Measurements from ENCODE around the gene PRKCH.

The PRKCH gene

DNA sequence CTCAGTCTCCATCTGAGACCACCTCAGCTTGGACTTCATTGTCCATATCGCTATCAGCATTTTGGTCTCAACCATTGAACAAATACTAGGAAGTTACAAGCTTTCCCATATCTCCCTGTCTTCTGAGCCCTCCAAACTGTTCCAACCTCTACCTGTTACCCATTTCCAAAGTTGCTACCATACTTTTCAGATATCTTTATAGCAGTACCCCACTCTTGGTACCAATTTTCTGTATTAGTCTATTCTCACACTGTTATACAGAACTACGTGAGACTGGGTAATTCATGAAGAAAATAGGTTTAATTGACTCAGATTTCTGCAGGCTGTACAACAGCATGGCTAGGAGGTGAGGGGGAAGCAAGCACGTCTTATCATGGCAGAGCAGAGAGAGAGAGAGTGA, 53.8 kb downstream of the PRKCH start:
- Mint-ChIP-seq H3K27me3 (ENCODE audit: low read depth, poor library complexity) (peaks cover 5% of the 10 kb centered on the region), H3K4me1 (no peaks in the 10 kb centered on the region), H3K9me3 (peaks cover 57% of the 10 kb centered on the region), H3K36me3 (ENCODE audit: low read depth) (peaks cover 21% of the 10 kb centered on the region), H3K4me3 (no peak overlapping the region), H3K27ac (no peak overlapping the region)
- no peak for DNase-seq
- TF ChIP-seq, protein P1, sequence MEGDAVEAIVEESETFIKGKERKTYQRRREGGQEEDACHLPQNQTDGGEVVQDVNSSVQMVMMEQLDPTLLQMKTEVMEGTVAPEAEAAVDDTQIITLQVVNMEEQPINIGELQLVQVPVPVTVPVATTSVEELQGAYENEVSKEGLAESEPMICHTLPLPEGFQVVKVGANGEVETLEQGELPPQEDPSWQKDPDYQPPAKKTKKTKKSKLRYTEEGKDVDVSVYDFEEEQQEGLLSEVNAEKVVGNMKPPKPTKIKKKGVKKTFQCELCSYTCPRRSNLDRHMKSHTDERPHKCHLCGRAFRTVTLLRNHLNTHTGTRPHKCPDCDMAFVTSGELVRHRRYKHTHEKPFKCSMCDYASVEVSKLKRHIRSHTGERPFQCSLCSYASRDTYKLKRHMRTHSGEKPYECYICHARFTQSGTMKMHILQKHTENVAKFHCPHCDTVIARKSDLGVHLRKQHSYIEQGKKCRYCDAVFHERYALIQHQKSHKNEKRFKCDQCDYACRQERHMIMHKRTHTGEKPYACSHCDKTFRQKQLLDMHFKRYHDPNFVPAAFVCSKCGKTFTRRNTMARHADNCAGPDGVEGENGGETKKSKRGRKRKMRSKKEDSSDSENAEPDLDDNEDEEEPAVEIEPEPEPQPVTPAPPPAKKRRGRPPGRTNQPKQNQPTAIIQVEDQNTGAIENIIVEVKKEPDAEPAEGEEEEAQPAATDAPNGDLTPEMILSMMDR (IDR thresholded peaks at IDR 0.05), result no peak

DNA sequence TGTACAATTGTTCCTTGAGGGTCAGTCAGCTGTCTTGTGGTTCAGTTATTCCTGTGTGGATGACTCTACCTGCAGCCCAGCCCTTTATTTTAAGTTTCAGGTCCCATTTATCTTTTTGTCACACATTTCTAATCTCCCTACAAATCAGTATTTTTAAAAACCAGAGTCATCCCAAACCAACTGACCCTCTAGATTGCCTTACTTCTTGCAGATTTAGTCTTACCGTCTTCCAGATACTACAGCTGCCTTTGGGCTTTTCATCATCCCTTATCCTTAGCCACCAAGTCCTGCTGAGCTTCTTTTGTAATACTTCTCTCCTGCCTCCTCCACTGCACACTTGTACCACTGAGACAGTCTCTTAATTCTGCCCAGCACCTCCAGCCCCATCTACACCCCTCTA, 54.9 kb downstream of the PRKCH start:
- H3K4me1 Mint-ChIP-seq, result no peaks in the 10 kb centered on the region
- no peak overlapping the region for H3K4me3 Mint-ChIP-seq
- TF ChIP-seq, protein P1 (IDR thresholded peaks at IDR 0.05), result no peak
- no peak for DNase-seq
- H3K36me3 Mint-ChIP-seq (ENCODE audit: low read depth), result peaks cover 21% of the 10 kb centered on the region
- H3K27me3 Mint-ChIP-seq (ENCODE audit: low read depth, poor library complexity), result peaks cover 3% of the 10 kb centered on the region
- no peak overlapping the region for H3K27ac Mint-ChIP-seq
- peaks cover 57% of the 10 kb centered on the region for H3K9me3 Mint-ChIP-seq

DNA sequence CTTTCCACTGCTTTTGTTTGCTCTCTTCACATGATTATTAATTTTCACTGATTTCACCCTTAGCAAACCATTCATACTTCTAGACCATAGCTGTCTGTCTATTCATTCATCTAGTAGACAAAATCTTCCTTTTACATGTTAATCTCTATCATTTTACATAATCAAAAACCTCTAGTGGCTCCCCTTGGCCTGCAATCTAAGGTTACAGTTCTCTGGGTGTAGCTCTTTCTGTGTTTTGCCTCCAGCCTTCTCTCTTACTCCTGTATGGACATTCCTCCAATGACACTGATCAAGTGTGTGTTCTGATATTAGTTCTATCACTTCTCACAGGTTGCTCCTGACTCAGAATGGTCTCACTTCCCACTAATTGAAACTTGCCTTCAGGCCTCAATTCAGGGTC, 56.4 kb downstream of the PRKCH start:
- Mint-ChIP-seq H3K9me3 (peaks cover 48% of the 10 kb centered on the region), H3K4me1 (no peaks in the 10 kb centered on the region), H3K27me3 (ENCODE audit: low read depth, poor library complexity) (peaks cover 3% of the 10 kb centered on the region), H3K27ac (no peak overlapping the region), H3K4me3 (no peak overlapping the region), H3K36me3 (ENCODE audit: low read depth) (peaks cover 17% of the 10 kb centered on the region)
- TF ChIP-seq, protein P1 (IDR thresholded peaks at IDR 0.05), result no peak
- DNase-seq, result no peak

DNA sequence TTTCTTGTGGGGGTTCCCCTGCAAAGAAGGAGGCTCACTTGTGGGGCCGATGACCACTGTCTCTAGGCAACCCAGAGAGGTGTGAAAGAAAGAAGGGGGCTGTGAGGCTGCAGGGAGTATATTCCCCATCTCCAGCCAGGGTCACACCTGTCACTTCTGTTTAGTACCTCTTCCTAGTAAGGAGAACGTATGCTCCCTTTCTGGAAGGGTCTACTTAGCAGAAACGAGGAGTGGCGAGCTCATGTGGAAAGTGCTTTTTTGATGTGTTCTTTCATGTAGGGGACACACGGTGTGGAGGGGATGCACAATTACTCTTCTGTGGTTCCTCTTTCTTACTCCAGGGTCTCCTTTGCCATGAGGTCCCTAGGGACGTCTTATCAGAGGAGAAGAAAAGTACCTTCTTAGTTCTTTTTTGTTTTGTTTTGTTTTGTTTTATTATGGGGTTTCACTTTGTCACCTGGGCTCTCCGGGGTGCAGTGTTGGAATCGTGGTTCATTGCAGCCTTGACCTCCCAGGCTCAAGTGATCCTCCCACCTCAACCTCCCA, 58.3 kb downstream of the PRKCH start:
- no peak overlapping the region for H3K27ac Mint-ChIP-seq
- no peaks in the 10 kb centered on the region for H3K4me1 Mint-ChIP-seq
- peaks cover 3% of the 10 kb centered on the region for H3K27me3 Mint-ChIP-seq (ENCODE audit: low read depth, poor library complexity)
- no peak overlapping the region for H3K4me3 Mint-ChIP-seq
- no peak for DNase-seq
- TF ChIP-seq, protein P1 (IDR thresholded peaks at IDR 0.05), result no peak
- H3K9me3 Mint-ChIP-seq, result peaks cover 28% of the 10 kb centered on the region
- peaks cover 10% of the 10 kb centered on the region for H3K36me3 Mint-ChIP-seq (ENCODE audit: low read depth)

DNA sequence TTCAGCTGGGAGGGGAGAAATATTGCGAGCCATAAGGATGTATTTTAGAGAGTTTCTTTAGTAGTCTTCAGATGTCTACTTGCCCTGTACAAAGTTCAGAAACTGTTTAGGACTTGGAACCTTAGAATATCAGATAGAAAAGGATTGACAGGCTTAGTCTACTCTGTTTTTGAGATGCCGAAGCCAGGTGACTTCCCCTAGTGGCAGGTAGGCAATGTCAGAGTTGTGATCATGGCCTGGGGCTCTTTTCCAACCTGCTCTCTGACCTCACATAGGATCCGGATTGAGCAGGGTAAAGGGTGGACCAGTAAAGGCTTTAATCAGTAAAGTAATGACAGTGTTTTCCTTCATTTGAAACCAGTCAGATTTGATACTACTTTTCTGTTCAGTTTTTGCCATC, 59.6 kb downstream of the PRKCH start:
- Mint-ChIP-seq H3K36me3 (ENCODE audit: low read depth) (no peaks in the 10 kb centered on the region), H3K4me3 (no peak overlapping the region), H3K9me3 (peaks cover 18% of the 10 kb centered on the region), H3K27me3 (ENCODE audit: low read depth, poor library complexity) (peaks cover 3% of the 10 kb centered on the region), H3K4me1 (no peaks in the 10 kb centered on the region), H3K27ac (no peak overlapping the region)
- TF ChIP-seq, protein P1 (IDR thresholded peaks at IDR 0.05), result no peak
- no peak for DNase-seq

DNA sequence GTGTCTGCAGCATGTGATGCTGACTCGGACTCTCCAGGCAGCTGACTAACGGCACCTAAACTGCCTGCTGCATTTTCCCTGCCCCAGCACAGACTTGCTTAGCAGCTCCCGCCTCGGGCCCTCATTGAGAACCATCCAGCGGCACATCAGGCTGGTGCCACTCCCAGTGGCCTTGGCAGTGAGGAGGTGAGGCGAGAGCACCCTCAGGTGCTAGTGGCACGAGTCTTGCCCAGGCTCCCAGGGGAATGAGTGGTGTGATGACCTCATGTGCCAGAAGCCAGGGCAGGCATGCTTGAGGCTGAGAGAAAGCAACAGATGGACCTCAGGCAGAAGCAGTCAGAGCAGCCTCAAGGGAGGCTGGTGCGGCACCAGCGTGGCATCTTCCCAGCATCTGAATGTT, 60.2 kb downstream of the PRKCH start:
- TF ChIP-seq, protein P1 (IDR thresholded peaks at IDR 0.05), result no peak
- H3K4me3 Mint-ChIP-seq, result no peak overlapping the region
- H3K27me3 Mint-ChIP-seq (ENCODE audit: low read depth, poor library complexity), result peaks cover 3% of the 10 kb centered on the region
- no peaks in the 10 kb centered on the region for H3K4me1 Mint-ChIP-seq
- no peak for DNase-seq
- no peaks in the 10 kb centered on the region for H3K36me3 Mint-ChIP-seq (ENCODE audit: low read depth)
- H3K9me3 Mint-ChIP-seq, result peaks cover 12% of the 10 kb centered on the region
- H3K27ac Mint-ChIP-seq, result no peak overlapping the region

Data from nephron progenitor cell (in vitro differentiated cells).